ENCODE results near the gene DSCAM.

Gene DSCAM

GRCh38 chr21:40128891-40129290 is 718.1 kb downstream of the DSCAM start:
- Histone ChIP-seq H3K27me3 (ENCODE audit: control insufficient read depth in 1 of 2, insufficient read depth in 2 of 2, low read length in 2 of 2) (no peaks in the 10 kb centered on the region), H3K9ac (ENCODE audit: low read depth in 1 of 2, low read length in 2 of 2) (no peak overlapping the region), H3K4me1 (ENCODE audit: control insufficient read depth in 1 of 2, insufficient read depth in 2 of 2, low read length in 2 of 2) (no peaks in the 10 kb centered on the region), H3K9me3 (ENCODE audit: control insufficient read depth in 1 of 2, low read length in 2 of 2) (no peaks in the 10 kb centered on the region), H3K27ac (ENCODE audit: low read depth, low read length) (no peak overlapping the region), H3K36me3 (ENCODE audit: control insufficient read depth in 1 of 2, insufficient read depth in 2 of 2, low read length in 2 of 2) (no peaks in the 10 kb centered on the region), H3K4me3 (ENCODE audit: low read depth in 1 of 2, low read length in 2 of 2) (no peak overlapping the region)

GRCh38 chr21:40120940-40121575 is 725.9 kb downstream of the DSCAM start:
- Histone ChIP-seq H3K9ac (ENCODE audit: low read depth in 1 of 2, low read length in 2 of 2) (no peak overlapping the region), H3K27ac (ENCODE audit: low read depth, low read length) (no peak overlapping the region), H3K27me3 (ENCODE audit: control insufficient read depth in 1 of 2, insufficient read depth in 2 of 2, low read length in 2 of 2) (no peaks in the 10 kb centered on the region), H3K36me3 (ENCODE audit: control insufficient read depth in 1 of 2, insufficient read depth in 2 of 2, low read length in 2 of 2) (no peaks in the 10 kb centered on the region), H3K4me1 (ENCODE audit: control insufficient read depth in 1 of 2, insufficient read depth in 2 of 2, low read length in 2 of 2) (no peaks in the 10 kb centered on the region), H3K9me3 (ENCODE audit: control insufficient read depth in 1 of 2, low read length in 2 of 2) (no peaks in the 10 kb centered on the region), H3K4me3 (ENCODE audit: low read depth in 1 of 2, low read length in 2 of 2) (no peak overlapping the region)

- H3K36me3 ChIP-seq (ENCODE audit: control insufficient read depth in 1 of 2, insufficient read depth in 2 of 2, low read length in 2 of 2) = no peaks in the 10 kb centered on the region
- H3K9ac ChIP-seq (ENCODE audit: low read depth in 1 of 2, low read length in 2 of 2) = no peak overlapping the region
- H3K27ac ChIP-seq (ENCODE audit: low read depth, low read length) = no peak overlapping the region
- no peak overlapping the region for H3K4me3 ChIP-seq (ENCODE audit: low read depth in 1 of 2, low read length in 2 of 2)
- no peaks in the 10 kb centered on the region for H3K9me3 ChIP-seq (ENCODE audit: control insufficient read depth in 1 of 2, low read length in 2 of 2)
- no peaks in the 10 kb centered on the region for H3K4me1 ChIP-seq (ENCODE audit: control insufficient read depth in 1 of 2, insufficient read depth in 2 of 2, low read length in 2 of 2)
- no peaks in the 10 kb centered on the region for H3K27me3 ChIP-seq (ENCODE audit: control insufficient read depth in 1 of 2, insufficient read depth in 2 of 2, low read length in 2 of 2)
Measured at GRCh38 chr21:40118527-40118926, 728.4 kb downstream of the DSCAM start.

GRCh38 chr21:40117236-40117635 is 729.7 kb downstream of the DSCAM start:
- Histone ChIP-seq H3K27me3 (ENCODE audit: control insufficient read depth in 1 of 2, insufficient read depth in 2 of 2, low read length in 2 of 2) (no peaks in the 10 kb centered on the region), H3K36me3 (ENCODE audit: control insufficient read depth in 1 of 2, insufficient read depth in 2 of 2, low read length in 2 of 2) (no peaks in the 10 kb centered on the region), H3K27ac (ENCODE audit: low read depth, low read length) (no peak overlapping the region), H3K9me3 (ENCODE audit: control insufficient read depth in 1 of 2, low read length in 2 of 2) (no peaks in the 10 kb centered on the region), H3K4me1 (ENCODE audit: control insufficient read depth in 1 of 2, insufficient read depth in 2 of 2, low read length in 2 of 2) (no peaks in the 10 kb centered on the region), H3K9ac (ENCODE audit: low read depth in 1 of 2, low read length in 2 of 2) (no peak overlapping the region), H3K4me3 (ENCODE audit: low read depth in 1 of 2, low read length in 2 of 2) (no peak overlapping the region)

GRCh38 chr21:40115775-40116174 is 731.2 kb downstream of the DSCAM start:
- no peaks in the 10 kb centered on the region for H3K9me3 ChIP-seq (ENCODE audit: control insufficient read depth in 1 of 2, low read length in 2 of 2)
- H3K27me3 ChIP-seq (ENCODE audit: control insufficient read depth in 1 of 2, insufficient read depth in 2 of 2, low read length in 2 of 2) = no peaks in the 10 kb centered on the region
- H3K4me3 ChIP-seq (ENCODE audit: low read depth in 1 of 2, low read length in 2 of 2) = no peak overlapping the region
- no peak overlapping the region for H3K27ac ChIP-seq (ENCODE audit: low read depth, low read length)
- no peak overlapping the region for H3K9ac ChIP-seq (ENCODE audit: low read depth in 1 of 2, low read length in 2 of 2)
- H3K36me3 ChIP-seq (ENCODE audit: control insufficient read depth in 1 of 2, insufficient read depth in 2 of 2, low read length in 2 of 2) = no peaks in the 10 kb centered on the region
- no peaks in the 10 kb centered on the region for H3K4me1 ChIP-seq (ENCODE audit: control insufficient read depth in 1 of 2, insufficient read depth in 2 of 2, low read length in 2 of 2)

GRCh38 chr21:40102682-40103081 is 744.3 kb downstream of the DSCAM start:
- Histone ChIP-seq H3K9me3 (ENCODE audit: control insufficient read depth in 1 of 2, low read length in 2 of 2) (no peaks in the 10 kb centered on the region), H3K4me1 (ENCODE audit: control insufficient read depth in 1 of 2, insufficient read depth in 2 of 2, low read length in 2 of 2) (no peaks in the 10 kb centered on the region), H3K27ac (ENCODE audit: low read depth, low read length) (no peak overlapping the region), H3K4me3 (ENCODE audit: low read depth in 1 of 2, low read length in 2 of 2) (no peak overlapping the region), H3K9ac (ENCODE audit: low read depth in 1 of 2, low read length in 2 of 2) (no peak overlapping the region), H3K36me3 (ENCODE audit: control insufficient read depth in 1 of 2, insufficient read depth in 2 of 2, low read length in 2 of 2) (no peaks in the 10 kb centered on the region), H3K27me3 (ENCODE audit: control insufficient read depth in 1 of 2, insufficient read depth in 2 of 2, low read length in 2 of 2) (no peaks in the 10 kb centered on the region)

- Histone ChIP-seq H3K9ac (ENCODE audit: low read depth in 1 of 2, low read length in 2 of 2) (no peak overlapping the region), H3K9me3 (ENCODE audit: control insufficient read depth in 1 of 2, low read length in 2 of 2) (no peaks in the 10 kb centered on the region), H3K27ac (ENCODE audit: low read depth, low read length) (no peak overlapping the region), H3K36me3 (ENCODE audit: control insufficient read depth in 1 of 2, insufficient read depth in 2 of 2, low read length in 2 of 2) (no peaks in the 10 kb centered on the region), H3K4me3 (ENCODE audit: low read depth in 1 of 2, low read length in 2 of 2) (no peak overlapping the region), H3K4me1 (ENCODE audit: control insufficient read depth in 1 of 2, insufficient read depth in 2 of 2, low read length in 2 of 2) (no peaks in the 10 kb centered on the region), H3K27me3 (ENCODE audit: control insufficient read depth in 1 of 2, insufficient read depth in 2 of 2, low read length in 2 of 2) (no peaks in the 10 kb centered on the region)
Measured at GRCh38 chr21:40099809-40100208, 747.1 kb downstream of the DSCAM start.

GRCh38 chr21:40095477-40095876 is 751.5 kb downstream of the DSCAM start:
- no peak overlapping the region for H3K9ac ChIP-seq (ENCODE audit: low read depth in 1 of 2, low read length in 2 of 2)
- H3K36me3 ChIP-seq (ENCODE audit: control insufficient read depth in 1 of 2, insufficient read depth in 2 of 2, low read length in 2 of 2) = no peaks in the 10 kb centered on the region
- no peaks in the 10 kb centered on the region for H3K9me3 ChIP-seq (ENCODE audit: control insufficient read depth in 1 of 2, low read length in 2 of 2)
- no peak overlapping the region for H3K27ac ChIP-seq (ENCODE audit: low read depth, low read length)
- H3K4me1 ChIP-seq (ENCODE audit: control insufficient read depth in 1 of 2, insufficient read depth in 2 of 2, low read length in 2 of 2) = no peaks in the 10 kb centered on the region
- no peak overlapping the region for H3K4me3 ChIP-seq (ENCODE audit: low read depth in 1 of 2, low read length in 2 of 2)
- H3K27me3 ChIP-seq (ENCODE audit: control insufficient read depth in 1 of 2, insufficient read depth in 2 of 2, low read length in 2 of 2) = no peaks in the 10 kb centered on the region

- Histone ChIP-seq H3K4me1 (ENCODE audit: control insufficient read depth in 1 of 2, insufficient read depth in 2 of 2, low read length in 2 of 2) (no peaks in the 10 kb centered on the region), H3K9me3 (ENCODE audit: control insufficient read depth in 1 of 2, low read length in 2 of 2) (no peaks in the 10 kb centered on the region), H3K36me3 (ENCODE audit: control insufficient read depth in 1 of 2, insufficient read depth in 2 of 2, low read length in 2 of 2) (no peaks in the 10 kb centered on the region), H3K9ac (ENCODE audit: low read depth in 1 of 2, low read length in 2 of 2) (no peak overlapping the region), H3K27me3 (ENCODE audit: control insufficient read depth in 1 of 2, insufficient read depth in 2 of 2, low read length in 2 of 2) (no peaks in the 10 kb centered on the region), H3K4me3 (ENCODE audit: low read depth in 1 of 2, low read length in 2 of 2) (no peak overlapping the region), H3K27ac (ENCODE audit: low read depth, low read length) (no peak overlapping the region)
Measured at GRCh38 chr21:40080385-40080784, 766.6 kb downstream of the DSCAM start.

- Histone ChIP-seq H3K9me3 (ENCODE audit: control insufficient read depth in 1 of 2, low read length in 2 of 2) (no peaks in the 10 kb centered on the region), H3K36me3 (ENCODE audit: control insufficient read depth in 1 of 2, insufficient read depth in 2 of 2, low read length in 2 of 2) (no peaks in the 10 kb centered on the region), H3K9ac (ENCODE audit: low read depth in 1 of 2, low read length in 2 of 2) (no peak overlapping the region), H3K27ac (ENCODE audit: low read depth, low read length) (no peak overlapping the region), H3K4me3 (ENCODE audit: low read depth in 1 of 2, low read length in 2 of 2) (no peak overlapping the region), H3K27me3 (ENCODE audit: control insufficient read depth in 1 of 2, insufficient read depth in 2 of 2, low read length in 2 of 2) (no peaks in the 10 kb centered on the region), H3K4me1 (ENCODE audit: control insufficient read depth in 1 of 2, insufficient read depth in 2 of 2, low read length in 2 of 2) (no peaks in the 10 kb centered on the region)
Measured at GRCh38 chr21:40074710-40075109, 772.2 kb downstream of the DSCAM start.

GRCh38 chr21:40074198-40074597 is 772.8 kb downstream of the DSCAM start:
- no peaks in the 10 kb centered on the region for H3K27me3 ChIP-seq (ENCODE audit: control insufficient read depth in 1 of 2, insufficient read depth in 2 of 2, low read length in 2 of 2)

More at GRCh38 chr21:40074198-40074597, 772.8 kb downstream of the DSCAM start:
- H3K4me3 ChIP-seq (ENCODE audit: low read depth in 1 of 2, low read length in 2 of 2) = no peak overlapping the region
- no peaks in the 10 kb centered on the region for H3K4me1 ChIP-seq (ENCODE audit: control insufficient read depth in 1 of 2, insufficient read depth in 2 of 2, low read length in 2 of 2)
- no peak overlapping the region for H3K27ac ChIP-seq (ENCODE audit: low read depth, low read length)
- no peaks in the 10 kb centered on the region for H3K9me3 ChIP-seq (ENCODE audit: control insufficient read depth in 1 of 2, low read length in 2 of 2)
- no peaks in the 10 kb centered on the region for H3K36me3 ChIP-seq (ENCODE audit: control insufficient read depth in 1 of 2, insufficient read depth in 2 of 2, low read length in 2 of 2)
- H3K9ac ChIP-seq (ENCODE audit: low read depth in 1 of 2, low read length in 2 of 2) = no peak overlapping the region

Data from duodenal mucosa (tissue), 2 donors.